ENCODE measurements around the gene KRTAP20-3.

KRTAP20-3 gene

GRCh38 chr21:30684506-30684905 lies 41.8 kb downstream of the KRTAP20-3 start:
- no peak for DNase-seq

- no peak for DNase-seq
These were observed 47.2 kb downstream of the KRTAP20-3 start for GRCh38 chr21:30689822-30690221.

All from fibroblast of skin of abdomen (primary cell).